ENCODE results near the gene PHLDB2.

Gene PHLDB2

GRCh38 chr3:111885578-111885977, 26.5 kb downstream of the PHLDB2 start:
- DNase-seq: no peak

- DNase-seq: peak; percentile 48
These were observed 31.1 kb downstream of the PHLDB2 start for GRCh38 chr3:111890051-111890580.

- no peak for DNase-seq
These were observed 33.0 kb downstream of the PHLDB2 start for GRCh38 chr3:111892070-111892469.

- DNase-seq: no peak
These were observed 36.0 kb downstream of the PHLDB2 start for GRCh38 chr3:111895071-111895470.

GRCh38 chr3:111899966-111900365, 40.9 kb downstream of the PHLDB2 start:
- no peak for DNase-seq

- no peak for DNase-seq
These were observed 42.6 kb downstream of the PHLDB2 start for GRCh38 chr3:111901637-111902036.

GRCh38 chr3:111902534-111902933, 43.5 kb downstream of the PHLDB2 start:
- DNase-seq: no peak

GRCh38 chr3:111903067-111903511, 44.0 kb downstream of the PHLDB2 start:
- no peak for DNase-seq

GRCh38 chr3:111904376-111905241, 45.5 kb downstream of the PHLDB2 start:
- no peak for DNase-seq

GRCh38 chr3:111906656-111907055, 47.6 kb downstream of the PHLDB2 start:
- no peak for DNase-seq

GRCh38 chr3:111907151-111907550, 48.1 kb downstream of the PHLDB2 start:
- no peak for DNase-seq

- no peak for DNase-seq
These were observed 51.7 kb downstream of the PHLDB2 start for GRCh38 chr3:111910806-111911205.

GRCh38 chr3:111911446-111911845, 52.4 kb downstream of the PHLDB2 start:
- no peak for DNase-seq

- DNase-seq: no peak
These were observed 54.2 kb downstream of the PHLDB2 start for GRCh38 chr3:111913163-111913763.

GRCh38 chr3:111915905-111916304, 56.8 kb downstream of the PHLDB2 start:
- no peak for DNase-seq

- DNase-seq: no peak
These were observed 58.2 kb downstream of the PHLDB2 start for GRCh38 chr3:111917300-111917699.

GRCh38 chr3:111919370-111920065, 60.5 kb downstream of the PHLDB2 start:
- no peak for DNase-seq

- DNase-seq: no peak
These were observed 62.1 kb downstream of the PHLDB2 start for GRCh38 chr3:111921181-111921580.

GRCh38 chr3:111923095-111923771, 64.2 kb downstream of the PHLDB2 start:
- DNase-seq: no peak

GRCh38 chr3:111923806-111924205, 64.7 kb downstream of the PHLDB2 start:
- DNase-seq: no peak

GRCh38 chr3:111924283-111924682, 65.2 kb downstream of the PHLDB2 start:
- peak; percentile 29 for DNase-seq

GRCh38 chr3:111926266-111926676, 67.2 kb downstream of the PHLDB2 start:
- DNase-seq: peak; percentile 24

- DNase-seq: no peak
These were observed 69.5 kb downstream of the PHLDB2 start for GRCh38 chr3:111928613-111929012.
